Fibroblast of the aortic adventitia (primary cell): Measurements from ENCODE around the gene KRT36. TPM values are rescaled to one million over a fixed set of nuclear protein-coding genes. Genes with fewer than 3 reads are reported as not detected.

Experiments used
- DNase-seq: peaks from one replicate; pipeline ENCODE4 v3.0.0-alpha.2; 2010; ENCODE audit warnings: low read depth
- H3K4me3 ChIP-seq: 2 replicates; pipeline ENCODE4 v1.5.1; 2011; ENCODE audit warnings: low read depth, mild to moderate bottlenecking, control low read depth, low read length, moderate library complexity
- total RNA-seq: library from RNA; depleted of rRNA; stranded (reverse); fragments of >200 nt; gene quantifications from 2 replicates; pipeline ENCODE4 v1.2.3, GENCODE V29; 2012; ENCODE audit warnings: low replicate concordance
- TF ChIP-seq, protein P1 (sequence below): IDR thresholded peaks from 2 replicates; pipeline ENCODE4 v1.5.1; 2011; ENCODE audit warnings: mild to moderate bottlenecking, low read length, control low read depth, inconsistent platforms; ENCODE audit not compliant: insufficient read depth

KRT36 gene
- total RNA-seq, 1 donor, result not detected

DNA sequence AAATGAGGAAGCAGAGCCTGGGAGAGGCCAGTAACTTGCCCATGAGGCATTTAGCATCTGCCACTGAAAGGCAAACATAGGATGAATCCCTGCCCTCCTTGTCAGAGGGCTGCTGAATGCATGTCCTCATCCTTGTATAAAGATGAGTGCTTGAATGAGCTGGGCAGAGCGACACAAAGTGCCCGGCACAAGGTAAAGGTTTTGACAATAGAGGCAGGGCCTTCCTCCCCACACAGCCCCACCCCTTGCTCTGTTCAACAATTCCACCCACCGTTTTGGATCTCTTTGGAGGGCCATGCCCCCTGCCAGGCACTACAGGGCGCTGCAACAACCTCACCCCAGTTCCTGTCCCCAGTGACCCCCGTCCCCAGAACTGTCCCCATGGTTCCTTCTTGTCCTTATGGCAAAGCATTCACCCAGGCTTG is 39.8 kb upstream of the KRT36 start:
- TF ChIP-seq, protein P1, sequence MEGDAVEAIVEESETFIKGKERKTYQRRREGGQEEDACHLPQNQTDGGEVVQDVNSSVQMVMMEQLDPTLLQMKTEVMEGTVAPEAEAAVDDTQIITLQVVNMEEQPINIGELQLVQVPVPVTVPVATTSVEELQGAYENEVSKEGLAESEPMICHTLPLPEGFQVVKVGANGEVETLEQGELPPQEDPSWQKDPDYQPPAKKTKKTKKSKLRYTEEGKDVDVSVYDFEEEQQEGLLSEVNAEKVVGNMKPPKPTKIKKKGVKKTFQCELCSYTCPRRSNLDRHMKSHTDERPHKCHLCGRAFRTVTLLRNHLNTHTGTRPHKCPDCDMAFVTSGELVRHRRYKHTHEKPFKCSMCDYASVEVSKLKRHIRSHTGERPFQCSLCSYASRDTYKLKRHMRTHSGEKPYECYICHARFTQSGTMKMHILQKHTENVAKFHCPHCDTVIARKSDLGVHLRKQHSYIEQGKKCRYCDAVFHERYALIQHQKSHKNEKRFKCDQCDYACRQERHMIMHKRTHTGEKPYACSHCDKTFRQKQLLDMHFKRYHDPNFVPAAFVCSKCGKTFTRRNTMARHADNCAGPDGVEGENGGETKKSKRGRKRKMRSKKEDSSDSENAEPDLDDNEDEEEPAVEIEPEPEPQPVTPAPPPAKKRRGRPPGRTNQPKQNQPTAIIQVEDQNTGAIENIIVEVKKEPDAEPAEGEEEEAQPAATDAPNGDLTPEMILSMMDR, result no peak
- no peak for DNase-seq
- H3K4me3 ChIP-seq, result no peak overlapping the region

DNA sequence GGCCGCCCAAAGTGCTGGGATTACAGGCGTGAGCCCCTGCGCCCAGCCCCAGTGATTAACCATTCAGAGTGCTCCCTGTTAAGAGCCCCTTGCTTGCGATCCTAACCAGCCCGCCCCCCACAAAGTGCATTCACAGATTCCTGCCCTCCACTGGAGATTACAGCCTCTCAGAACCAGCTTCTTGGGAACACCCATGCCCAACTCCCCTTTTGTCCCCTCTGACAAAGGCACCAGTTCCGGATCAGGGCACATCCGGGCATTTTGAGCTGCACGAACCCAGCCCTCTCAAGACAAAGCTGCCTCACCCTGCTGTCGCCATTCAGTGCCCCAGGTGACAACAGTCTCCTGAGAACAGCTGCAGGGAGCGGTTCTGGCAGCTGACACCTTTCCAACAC is 39.2 kb upstream of the KRT36 start:
- TF ChIP-seq, protein P1, result no peak
- no peak overlapping the region for H3K4me3 ChIP-seq
- DNase-seq, result no peak

DNA sequence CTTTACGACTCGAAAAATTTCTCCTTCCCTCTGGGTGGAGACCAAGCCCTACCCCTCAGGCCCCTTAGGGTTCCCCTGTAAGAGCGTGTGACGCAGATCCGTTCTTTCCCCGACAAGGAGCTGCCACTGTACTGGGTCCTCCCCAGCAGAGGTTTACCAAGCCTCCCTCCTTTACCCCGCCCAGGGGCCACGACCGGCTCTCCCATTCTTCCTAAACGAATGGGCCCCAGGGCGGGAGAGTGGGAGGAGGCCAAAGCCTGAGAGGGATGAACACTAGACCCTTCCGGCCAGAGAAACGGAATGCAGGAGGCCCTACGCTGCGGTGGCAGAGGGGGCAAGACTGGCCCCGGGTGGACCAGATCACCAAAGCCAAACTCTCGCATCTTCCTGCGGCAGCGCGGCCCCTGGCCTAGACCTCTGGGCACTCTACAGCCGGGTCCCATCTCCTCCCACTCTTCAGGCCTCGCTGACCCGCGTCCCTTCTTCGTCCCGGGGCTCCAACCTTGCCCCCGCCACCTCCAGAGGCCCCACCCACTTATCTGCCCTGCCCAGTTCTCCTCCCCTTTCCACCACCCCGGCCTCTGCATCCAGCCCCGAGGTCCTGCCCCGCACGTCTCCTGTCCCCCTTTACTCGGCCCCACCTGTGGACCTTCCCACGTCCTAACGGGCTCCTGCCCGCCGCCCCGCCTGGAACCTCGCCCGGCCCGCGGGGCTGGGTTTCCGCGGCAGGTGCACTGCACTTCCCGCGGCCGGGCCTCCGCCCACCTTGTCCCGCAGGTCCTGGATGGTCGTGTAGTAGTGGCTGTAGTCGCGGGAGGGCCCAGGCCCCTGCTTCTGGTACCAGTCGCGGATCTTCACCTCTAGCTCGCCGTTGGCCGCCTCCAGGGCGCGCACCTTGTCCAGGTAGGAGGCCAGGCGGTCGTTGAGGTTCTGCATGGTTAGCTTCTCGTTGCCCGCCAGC is 37.6 kb upstream of the KRT36 start:
- TF ChIP-seq, protein P1, result no peak
- DNase-seq, result no peak
- peak overlapping the region; percentile 50 for H3K4me3 ChIP-seq

DNA sequence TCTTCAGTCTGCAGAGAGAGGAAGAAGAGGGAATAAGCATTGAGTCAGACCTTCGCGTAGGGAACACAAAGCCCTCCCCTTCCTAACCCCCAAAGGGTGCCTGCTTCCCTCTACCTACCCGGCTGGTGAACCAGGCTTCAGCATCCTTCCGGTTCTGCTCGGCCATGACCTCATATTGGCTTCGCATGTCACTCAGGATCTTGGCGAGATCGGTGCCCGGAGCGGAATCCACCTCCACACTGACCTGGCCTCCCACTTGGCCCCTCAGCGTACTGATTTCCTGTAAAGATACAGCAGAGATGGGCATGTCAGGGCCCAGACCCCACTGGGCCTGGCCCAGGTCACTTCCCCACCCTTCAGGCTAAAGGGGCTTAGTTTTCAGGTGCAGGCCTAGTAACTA is 34.6 kb upstream of the KRT36 start:
- TF ChIP-seq, protein P1, result no peak
- DNase-seq, result no peak
- no peak overlapping the region for H3K4me3 ChIP-seq

DNA sequence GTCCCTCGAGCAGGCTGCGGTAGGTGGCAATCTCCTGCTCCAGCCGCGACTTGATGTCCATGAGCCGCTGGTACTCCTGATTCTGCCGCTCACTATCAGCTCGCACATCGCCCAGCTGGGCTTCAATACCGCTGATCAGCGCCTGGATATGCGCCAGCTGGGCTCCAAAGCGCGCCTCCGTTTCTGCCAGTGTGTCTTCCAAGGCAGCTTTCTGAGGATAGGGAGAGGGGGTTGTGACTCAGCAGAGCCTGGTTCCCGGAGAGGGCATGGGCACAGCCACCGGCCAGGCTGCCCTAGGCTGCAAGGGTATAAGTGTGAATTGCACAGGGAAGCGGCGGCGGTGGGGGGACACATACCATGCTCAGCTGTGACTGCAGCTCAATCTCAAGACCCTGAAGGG is 34.1 kb upstream of the KRT36 start:
- DNase-seq, result no peak
- H3K4me3 ChIP-seq, result no peak overlapping the region
- TF ChIP-seq, protein P1, result no peak

DNA sequence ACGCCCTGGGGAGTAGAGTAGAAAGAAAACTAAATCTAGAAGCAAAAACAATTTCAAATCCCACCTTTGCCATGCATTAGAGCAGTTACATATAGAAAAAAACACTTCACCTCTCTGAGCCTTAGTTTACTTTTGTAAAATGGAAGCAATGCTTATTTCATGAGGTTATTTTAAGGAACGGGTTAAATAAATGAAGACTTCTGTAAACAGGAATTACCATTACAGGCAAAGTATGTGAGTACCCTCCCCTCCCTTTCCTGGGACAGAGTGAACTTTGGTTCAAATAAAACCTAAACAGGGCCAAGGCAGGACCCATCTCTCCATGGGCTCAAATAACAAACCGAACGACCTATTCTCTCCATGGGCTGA is 33.5 kb upstream of the KRT36 start:
- TF ChIP-seq, protein P1, result no peak
- no peak for DNase-seq

More for the DNA sequence above, 33.5 kb upstream of the KRT36 start:
- H3K4me3 ChIP-seq, result no peak overlapping the region
